ENCODE results near the gene GSTM4. TPM values are rescaled to one million over a fixed set of nuclear protein-coding genes. Genes with fewer than 3 reads are reported as not detected.
A peak's percentile ranks its signal among the peaks of the same experiment; 100 is the strongest.

The GSTM4 gene
- total RNA-seq, 2 experiments from 2014 or later = 8.3 to 10.5 TPM

- POLR2A ChIA-PET = interaction anchor here (1.1 kb wide), 1 partner anchor 83 kb away, joined by 4 read pairs; the partner anchor contains the start of gene GNAI3
- ATAC-seq = no peak
- CTCF ChIA-PET = interaction anchor here (0.7 to 18.5 kb wide), 12 partner anchors 8 to 353 kb away, joined by 4 to 294 read pairs (median 7); partner anchors contain the start of genes AHCYL1, AMPD2, GNAI3 and GNAT2
- H3K4me3 Mint-ChIP-seq = no peak overlapping the region
- H3K9me3 Mint-ChIP-seq = no peaks in the 10 kb centered on the region
- no peak for DNase-seq
- no peak overlapping the region for H3K27ac Mint-ChIP-seq
- no peaks in the 10 kb centered on the region for H3K27me3 Mint-ChIP-seq
- peaks cover 28% of the 10 kb centered on the region for H3K36me3 Mint-ChIP-seq (ENCODE audit: low read depth)
- intact Hi-C loops (cut with micrococcal nuclease) = no loop called here
- peaks cover 12% of the 10 kb centered on the region for H3K4me1 Mint-ChIP-seq (ENCODE audit: low read depth)
- TF ChIP-seq CTCF (IDR thresholded peaks at IDR 0.05) = no peak
These were observed 24.9 kb upstream of the GSTM4 start for GRCh38 chr1:109630898-109631512.

DNA sequence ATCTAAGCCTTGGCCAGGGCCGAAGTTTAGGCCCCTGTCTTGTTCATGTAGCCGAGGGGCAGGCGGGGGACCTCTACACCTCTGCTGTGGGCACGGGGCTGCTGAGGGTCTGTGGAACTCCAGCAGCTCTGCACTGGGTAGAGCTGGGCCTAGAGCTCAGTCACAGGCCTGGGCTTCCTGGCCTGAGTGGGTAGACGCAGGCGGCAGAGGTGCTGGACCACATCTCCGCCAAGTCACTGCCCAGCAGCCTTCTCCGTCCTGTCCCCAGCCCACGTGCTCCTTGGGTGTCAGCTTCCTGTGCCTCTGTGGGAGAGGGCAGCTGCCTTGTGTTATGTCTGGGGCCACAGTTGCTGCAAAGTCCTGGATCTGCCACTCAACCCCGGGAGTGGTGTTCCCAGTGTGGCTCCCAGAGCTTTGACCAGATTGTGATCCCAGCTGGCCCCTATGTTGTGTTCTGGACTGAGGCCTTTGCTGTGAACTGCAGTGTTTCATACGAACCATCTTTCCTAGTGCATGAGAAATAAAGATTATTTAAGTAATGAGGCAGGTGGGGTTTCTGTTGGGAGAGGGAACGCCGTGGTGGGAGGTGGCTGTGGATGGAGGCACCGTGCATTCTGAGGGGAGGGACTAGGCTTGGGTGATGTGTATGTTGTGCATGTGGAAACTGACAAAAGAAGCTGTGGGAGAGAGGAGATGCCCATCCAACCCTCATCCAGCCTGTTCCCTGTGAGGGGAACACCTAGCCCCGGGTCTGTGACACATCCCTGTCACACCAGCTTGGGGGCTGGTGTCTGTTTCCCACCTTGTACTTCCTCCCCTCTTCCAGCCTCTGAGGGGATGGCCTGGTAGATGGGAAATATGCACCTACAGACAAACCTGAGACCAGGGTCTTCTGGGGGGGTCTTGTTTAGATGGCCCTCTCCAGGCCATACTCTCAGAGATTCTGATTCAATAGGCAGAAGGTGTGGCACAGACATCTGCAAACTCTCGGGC is 24.1 kb upstream of the GSTM4 start:
- H3K36me3 Mint-ChIP-seq (ENCODE audit: low read depth) = peaks cover 23% of the 10 kb centered on the region
- POLR2A ChIA-PET = interaction anchor here (1.1 kb wide), 1 partner anchor 83 kb away, joined by 4 read pairs; the partner anchor contains the start of gene GNAI3
- intact Hi-C loops (cut with micrococcal nuclease) = no loop called here

GRCh38 chr1:109632671-109633346 is 23.1 kb upstream of the GSTM4 start:
- TF ChIP-seq CTCF (IDR thresholded peaks at IDR 0.05) = no peak
- ATAC-seq (no peak), DNase-seq (no peak)
- H3K36me3 Mint-ChIP-seq (ENCODE audit: low read depth) = peaks cover 19% of the 10 kb centered on the region
- CTCF ChIA-PET = interaction anchor here (0.7 to 18.5 kb wide), 6 partner anchors 7 to 352 kb away, joined by 3 to 294 read pairs (median 3); partner anchors contain the start of genes AHCYL1 and GPR61
- H3K9me3 Mint-ChIP-seq = no peaks in the 10 kb centered on the region
- peaks cover 12% of the 10 kb centered on the region for H3K4me1 Mint-ChIP-seq (ENCODE audit: low read depth)
- POLR2A ChIA-PET = interaction anchor here (1.8 kb wide), 1 partner anchor 12 kb away, joined by 4 read pairs; no protein-coding TSS in a partner anchor
- no peaks in the 10 kb centered on the region for H3K27me3 Mint-ChIP-seq
- intact Hi-C loops (cut with micrococcal nuclease) = no loop called here
- no peak overlapping the region for H3K27ac Mint-ChIP-seq
- no peak overlapping the region for H3K4me3 Mint-ChIP-seq

More for the DNA sequence above, 24.1 kb upstream of the GSTM4 start:
- H3K9me3 Mint-ChIP-seq = no peaks in the 10 kb centered on the region
- H3K27ac Mint-ChIP-seq = no peak overlapping the region
- peaks cover 12% of the 10 kb centered on the region for H3K4me1 Mint-ChIP-seq (ENCODE audit: low read depth)
- TF ChIP-seq CTCF (IDR thresholded peaks at IDR 0.05) = no peak
- no peak overlapping the region for H3K4me3 Mint-ChIP-seq
- CTCF ChIA-PET = interaction anchor here (1.3 to 18.5 kb wide), 8 partner anchors 8 to 353 kb away, joined by 5 to 294 read pairs (median 13); partner anchors contain the start of genes AHCYL1, AMPD2, GNAI3 and GNAT2
- no peaks in the 10 kb centered on the region for H3K27me3 Mint-ChIP-seq
- ATAC-seq (no peak), DNase-seq (no peak)

DNA sequence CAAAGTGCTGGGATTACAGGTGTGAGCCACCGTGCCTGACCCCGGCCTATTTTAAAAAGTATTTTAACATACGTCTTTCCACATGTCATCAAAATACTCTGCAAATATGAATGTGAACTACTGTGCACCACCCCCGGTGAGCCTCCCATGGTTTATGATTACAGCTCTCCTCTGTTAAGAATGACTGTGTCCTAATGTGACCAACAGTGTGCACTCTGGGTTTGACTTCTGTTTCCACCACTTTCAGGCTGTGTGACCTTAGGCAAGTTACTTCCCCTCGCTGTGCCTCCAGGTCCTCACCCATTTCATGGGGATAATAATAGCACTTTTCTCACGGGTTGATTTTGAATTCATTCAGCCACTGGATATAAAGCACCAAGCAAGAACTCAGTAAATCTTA is 21.6 kb upstream of the GSTM4 start:
- intact Hi-C loops (cut with micrococcal nuclease) = no loop called here
- Mint-ChIP-seq H3K4me3 (no peak overlapping the region), H3K36me3 (ENCODE audit: low read depth) (peaks cover 13% of the 10 kb centered on the region), H3K4me1 (ENCODE audit: low read depth) (peaks cover 12% of the 10 kb centered on the region), H3K9me3 (no peaks in the 10 kb centered on the region), H3K27me3 (no peaks in the 10 kb centered on the region), H3K27ac (peak overlapping the region; percentile 19)
- CTCF ChIA-PET = interaction anchor here (0.8 to 18.5 kb wide), 5 partner anchors 9 to 157 kb away, joined by 3 to 294 read pairs (median 10); partner anchors contain the start of gene GPR61
- POLR2A ChIA-PET = interaction anchor here (1.8 kb wide), 1 partner anchor 14 kb away, joined by 4 read pairs; no protein-coding TSS in a partner anchor
- DNase-seq (peak; percentile 42), ATAC-seq (peak; percentile 65)
- no peak for TF ChIP-seq CTCF (IDR thresholded peaks at IDR 0.05)
